ENCODE data around the gene SEC23A. TPM values are rescaled to one million over a fixed set of nuclear protein-coding genes. Genes with fewer than 3 reads are reported as not detected.

Gene SEC23A
- total and polyA plus RNA-seq, 2 of the 13 experiments (the other 11 are each of a cell fraction or from before 2014, with no cell fraction given), result 403 to 887 TPM

DNA sequence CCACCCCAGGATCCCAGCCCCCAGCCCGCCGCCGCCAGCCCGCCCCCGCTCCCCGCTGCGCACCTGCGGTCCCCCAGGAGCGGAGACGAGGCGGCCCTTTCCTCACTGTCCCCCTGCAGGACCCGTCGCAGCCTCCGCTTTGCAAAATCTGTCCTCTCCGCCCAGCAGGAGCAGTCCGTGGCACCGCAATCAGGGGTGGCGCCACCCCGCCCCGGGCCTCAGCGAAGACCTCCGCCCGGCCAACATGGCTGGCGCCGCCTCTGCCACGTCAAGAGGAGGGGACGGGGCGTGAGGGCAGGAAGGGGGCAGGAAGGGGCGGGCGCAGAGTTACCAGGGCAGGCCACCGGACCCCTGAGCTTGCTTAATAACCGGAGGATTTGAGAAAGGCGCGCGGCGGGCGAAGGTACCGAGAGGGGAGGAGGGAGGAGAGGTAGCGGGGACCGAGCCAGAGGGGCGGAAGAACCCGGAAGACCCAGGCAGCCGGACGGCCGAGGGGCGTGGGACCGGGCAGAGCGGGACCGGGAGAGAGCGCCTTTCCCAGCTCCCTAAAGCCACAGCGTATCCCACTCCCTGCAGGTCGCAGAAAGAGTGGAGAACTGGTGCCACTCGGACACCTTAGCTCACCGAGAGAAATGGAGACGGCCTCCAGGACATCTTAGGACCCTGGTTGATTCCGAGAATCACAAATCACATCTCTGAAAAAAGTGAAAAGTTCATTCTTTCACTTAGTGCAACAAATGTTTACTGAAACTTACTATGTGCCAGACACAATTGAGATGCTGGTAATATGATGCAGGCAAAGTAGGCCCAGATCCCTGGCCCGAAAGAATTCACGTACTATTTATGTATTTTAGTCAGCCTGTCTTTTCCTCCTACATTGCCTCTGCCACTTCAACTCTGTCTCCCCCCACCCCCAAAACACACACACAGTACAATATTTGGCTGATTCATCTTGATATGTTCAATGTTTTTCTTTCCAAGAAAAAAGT is at the start of gene SEC23A (continued):
- TF ChIP-seq JUNB (CRISPR knock-in tag; IDR thresholded peaks at IDR 0.05; ENCODE audit: borderline replicate concordance), result peak; percentile 89
- TF ChIP-seq ZNF839 (CRISPR knock-in tag; IDR thresholded peaks at IDR 0.05; ENCODE audit: borderline replicate concordance), result peak; percentile 100
- peak; percentile 100 for TF ChIP-seq ZNF605 (CRISPR knock-in tag; IDR thresholded peaks at IDR 0.05)
- TF ChIP-seq ZNF879 (CRISPR knock-in tag; IDR thresholded peaks at IDR 0.05), result peak; percentile 98
- TF ChIP-seq, protein P1, sequence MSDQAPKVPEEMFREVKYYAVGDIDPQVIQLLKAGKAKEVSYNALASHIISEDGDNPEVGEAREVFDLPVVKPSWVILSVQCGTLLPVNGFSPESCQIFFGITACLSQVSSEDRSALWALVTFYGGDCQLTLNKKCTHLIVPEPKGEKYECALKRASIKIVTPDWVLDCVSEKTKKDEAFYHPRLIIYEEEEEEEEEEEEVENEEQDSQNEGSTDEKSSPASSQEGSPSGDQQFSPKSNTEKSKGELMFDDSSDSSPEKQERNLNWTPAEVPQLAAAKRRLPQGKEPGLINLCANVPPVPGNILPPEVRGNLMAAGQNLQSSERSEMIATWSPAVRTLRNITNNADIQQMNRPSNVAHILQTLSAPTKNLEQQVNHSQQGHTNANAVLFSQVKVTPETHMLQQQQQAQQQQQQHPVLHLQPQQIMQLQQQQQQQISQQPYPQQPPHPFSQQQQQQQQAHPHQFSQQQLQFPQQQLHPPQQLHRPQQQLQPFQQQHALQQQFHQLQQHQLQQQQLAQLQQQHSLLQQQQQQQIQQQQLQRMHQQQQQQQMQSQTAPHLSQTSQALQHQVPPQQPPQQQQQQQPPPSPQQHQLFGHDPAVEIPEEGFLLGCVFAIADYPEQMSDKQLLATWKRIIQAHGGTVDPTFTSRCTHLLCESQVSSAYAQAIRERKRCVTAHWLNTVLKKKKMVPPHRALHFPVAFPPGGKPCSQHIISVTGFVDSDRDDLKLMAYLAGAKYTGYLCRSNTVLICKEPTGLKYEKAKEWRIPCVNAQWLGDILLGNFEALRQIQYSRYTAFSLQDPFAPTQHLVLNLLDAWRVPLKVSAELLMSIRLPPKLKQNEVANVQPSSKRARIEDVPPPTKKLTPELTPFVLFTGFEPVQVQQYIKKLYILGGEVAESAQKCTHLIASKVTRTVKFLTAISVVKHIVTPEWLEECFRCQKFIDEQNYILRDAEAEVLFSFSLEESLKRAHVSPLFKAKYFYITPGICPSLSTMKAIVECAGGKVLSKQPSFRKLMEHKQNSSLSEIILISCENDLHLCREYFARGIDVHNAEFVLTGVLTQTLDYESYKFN (CRISPR knock-in tag; conservative IDR thresholded peaks at IDR 0.05), result peak; percentile 90
- TF ChIP-seq GATAD1 (CRISPR knock-in tag; IDR thresholded peaks at IDR 0.05), result peak; percentile 92
- TF ChIP-seq HOXA9 (CRISPR knock-in tag; IDR thresholded peaks at IDR 0.05; ENCODE audit: borderline replicate concordance), result peak; percentile 93
- TF ChIP-seq SNAPC2 (CRISPR knock-in tag; IDR thresholded peaks at IDR 0.05), result peak; percentile 98
- TF ChIP-seq ZFP37 (CRISPR knock-in tag; IDR thresholded peaks at IDR 0.05; ENCODE audit: borderline replicate concordance), result peak; percentile 95
- peak; percentile 100 for TF ChIP-seq RBFOX2 (IDR thresholded peaks at IDR 0.05; ENCODE audit: low read depth, low read length)
- TF ChIP-seq, protein P2, sequence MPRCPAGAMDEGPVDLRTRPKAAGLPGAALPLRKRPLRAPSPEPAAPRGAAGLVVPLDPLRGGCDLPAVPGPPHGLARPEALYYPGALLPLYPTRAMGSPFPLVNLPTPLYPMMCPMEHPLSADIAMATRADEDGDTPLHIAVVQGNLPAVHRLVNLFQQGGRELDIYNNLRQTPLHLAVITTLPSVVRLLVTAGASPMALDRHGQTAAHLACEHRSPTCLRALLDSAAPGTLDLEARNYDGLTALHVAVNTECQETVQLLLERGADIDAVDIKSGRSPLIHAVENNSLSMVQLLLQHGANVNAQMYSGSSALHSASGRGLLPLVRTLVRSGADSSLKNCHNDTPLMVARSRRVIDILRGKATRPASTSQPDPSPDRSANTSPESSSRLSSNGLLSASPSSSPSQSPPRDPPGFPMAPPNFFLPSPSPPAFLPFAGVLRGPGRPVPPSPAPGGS (CRISPR knock-in tag; IDR thresholded peaks at IDR 0.05), result peak; percentile 99
- TF ChIP-seq ZSCAN12 (CRISPR knock-in tag; IDR thresholded peaks at IDR 0.05), result peak; percentile 90
- TF ChIP-seq ZNF7 (CRISPR knock-in tag; IDR thresholded peaks at IDR 0.05), result peak; percentile 12; the same call in 1 of the 2 replicates
- peak; percentile 92 for TF ChIP-seq NR2C2 (CRISPR knock-in tag; IDR thresholded peaks at IDR 0.05; ENCODE audit: borderline replicate concordance)
- peak; percentile 60 for TF ChIP-seq ZNF709 (CRISPR knock-in tag; IDR thresholded peaks at IDR 0.05)
- no peak for TF ChIP-seq ZNF30 (CRISPR knock-in tag; IDR thresholded peaks at IDR 0.05)
- TF ChIP-seq, protein P3, sequence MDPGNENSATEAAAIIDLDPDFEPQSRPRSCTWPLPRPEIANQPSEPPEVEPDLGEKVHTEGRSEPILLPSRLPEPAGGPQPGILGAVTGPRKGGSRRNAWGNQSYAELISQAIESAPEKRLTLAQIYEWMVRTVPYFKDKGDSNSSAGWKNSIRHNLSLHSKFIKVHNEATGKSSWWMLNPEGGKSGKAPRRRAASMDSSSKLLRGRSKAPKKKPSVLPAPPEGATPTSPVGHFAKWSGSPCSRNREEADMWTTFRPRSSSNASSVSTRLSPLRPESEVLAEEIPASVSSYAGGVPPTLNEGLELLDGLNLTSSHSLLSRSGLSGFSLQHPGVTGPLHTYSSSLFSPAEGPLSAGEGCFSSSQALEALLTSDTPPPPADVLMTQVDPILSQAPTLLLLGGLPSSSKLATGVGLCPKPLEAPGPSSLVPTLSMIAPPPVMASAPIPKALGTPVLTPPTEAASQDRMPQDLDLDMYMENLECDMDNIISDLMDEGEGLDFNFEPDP (CRISPR knock-in tag; conservative IDR thresholded peaks at IDR 0.05), result no peak
- TF ChIP-seq ZNF775 (CRISPR knock-in tag; IDR thresholded peaks at IDR 0.05; ENCODE audit: borderline replicate concordance), result peak; percentile 87
- TF ChIP-seq ZNF235 (CRISPR knock-in tag; IDR thresholded peaks at IDR 0.05; ENCODE audit: borderline replicate concordance), result peak; percentile 99
- peak; percentile 100 for TF ChIP-seq ZNF747 (CRISPR knock-in tag; IDR thresholded peaks at IDR 0.05; ENCODE audit: borderline replicate concordance)
- TF ChIP-seq KAT7 (CRISPR knock-in tag; IDR thresholded peaks at IDR 0.05; ENCODE audit: borderline replicate concordance), result peak; percentile 99
- peak; percentile 96 for TF ChIP-seq MED1 (CRISPR knock-in tag; IDR thresholded peaks at IDR 0.05)
- TF ChIP-seq ZSCAN21 (CRISPR knock-in tag; IDR thresholded peaks at IDR 0.05; ENCODE audit: borderline replicate concordance), result peak; percentile 98
